Neural cell (in vitro differentiated cells): ENCODE measurements around the gene CYP4B1. TPM values are rescaled to one million over a fixed set of nuclear protein-coding genes. Genes with fewer than 3 reads are reported as not detected.

ENCODE experiments used
- H2AFZ ChIP-seq: fragments of 200-600, 300-800 bp; sonication (generic), shearing (Covaris generic); 2 replicates; pipeline ENCODE4 v1.6.0; 2014; ENCODE audit warnings: low read depth, mild to moderate bottlenecking, antibody characterized with exemption, low read length, moderate library complexity
- H3F3A ChIP-seq: fragments of 200-600 bp; shearing (Covaris generic); 2 replicates; pipeline ENCODE4 v1.6.1; 2016; ENCODE audit warnings: mild to moderate bottlenecking, moderate library complexity, mixed read lengths, antibody characterized with exemption, low read length; ENCODE audit not compliant: insufficient read depth, poor library complexity, severe bottlenecking
- H3K27ac ChIP-seq: fragments of 200-600, 300-800 bp; sonication (generic), shearing (Covaris generic); 2 replicates; pipeline ENCODE4 v1.5.1; 2014; ENCODE audit warnings: mild to moderate bottlenecking, low read length, moderate library complexity
- H3K27me3 ChIP-seq: fragments of 300-800, 200-600 bp; sonication (generic), shearing (Covaris generic); 2 replicates; pipeline ENCODE4 v1.6.0; 2014; ENCODE audit warnings: mild to moderate bottlenecking, low read depth, low read length, moderate library complexity; ENCODE audit not compliant: insufficient read depth
- H3K36me3 ChIP-seq: fragments of 300-800, 200-600 bp; sonication (generic), shearing (Covaris generic); 2 replicates; pipeline ENCODE4 v1.5.1; 2014; ENCODE audit warnings: mild to moderate bottlenecking, antibody characterized with exemption, low read length, moderate library complexity; ENCODE audit not compliant: insufficient read depth
- H3K4me2 ChIP-seq: fragments of 300-800, 200-600 bp; sonication (generic), shearing (Covaris generic); 2 replicates; pipeline ENCODE4 v1.6.0; 2014; ENCODE audit warnings: mild to moderate bottlenecking, low read length
- H3K4me3 ChIP-seq: fragments of 300-800, 200-600 bp; sonication (generic), shearing (Covaris generic); 2 replicates; pipeline ENCODE4 v1.5.1; 2014; ENCODE audit warnings: mild to moderate bottlenecking, low read length, moderate library complexity
- H3K79me2 ChIP-seq: fragments of 200-600 bp; shearing (Covaris generic); replicated peaks from 2 replicates; pipeline ENCODE4 v1.6.0; 2014; ENCODE audit warnings: mild to moderate bottlenecking, low read length, moderate library complexity; ENCODE audit not compliant: insufficient read depth
- H3K9ac ChIP-seq: fragments of 300-800, 200-600 bp; sonication (generic), shearing (Covaris generic); 2 replicates; pipeline ENCODE4 v1.6.1; 2016; ENCODE audit warnings: mild to moderate bottlenecking, low read length, mixed read lengths
- H3K9me2 ChIP-seq: fragments of 200-600 bp; shearing (Covaris generic); 2 replicates; pipeline ENCODE4 v1.6.1; 2016; ENCODE audit warnings: mild to moderate bottlenecking, low read length, mixed read lengths; ENCODE audit not compliant: insufficient read depth
- H3K9me3 ChIP-seq: fragments of 200-600, 300-800 bp; sonication (generic), shearing (Covaris generic); 2 replicates; pipeline ENCODE4 v1.6.1; 2016; ENCODE audit warnings: mild to moderate bottlenecking, mixed run types, low read length, moderate library complexity, mixed read lengths
- H4K20me1 ChIP-seq: fragments of 200-600 bp; shearing (Covaris generic); 2 replicates; pipeline ENCODE4 v1.6.1; 2016; ENCODE audit warnings: mild to moderate bottlenecking, mixed run types; ENCODE audit not compliant: insufficient read depth
- CTCF ChIP-seq: fragments of 450-650 bp; IDR thresholded peaks from 2 replicates; pipeline ENCODE4 v1.5.1; 2014; ENCODE audit warnings: antibody characterized with exemption, mild to moderate bottlenecking, moderate library complexity; ENCODE audit not compliant: poor library complexity, severe bottlenecking
- EP300 ChIP-seq: fragments of 450-650 bp; conservative IDR thresholded peaks from 2 replicates; pipeline ENCODE4 v1.6.1; 2014; ENCODE audit warnings: antibody characterized with exemption, mild to moderate bottlenecking, moderate library complexity; ENCODE audit not compliant: poor library complexity, severe bottlenecking
- EZH2 ChIP-seq: fragments of 200-600, 300-800 bp; shearing (Covaris generic), sonication (generic); IDR thresholded peaks from 2 replicates; pipeline ENCODE4 v1.6.1; 2014; ENCODE audit warnings: antibody characterized with exemption, low read length, borderline replicate concordance, mild to moderate bottlenecking; ENCODE audit not compliant: insufficient read depth, poor library complexity, severe bottlenecking
- MXI1 ChIP-seq: fragments of 450-650 bp; conservative IDR thresholded peaks from 2 replicates; pipeline ENCODE4 v1.6.1; 2014; ENCODE audit warnings: antibody characterized with exemption, mild to moderate bottlenecking; ENCODE audit not compliant: poor library complexity, severe bottlenecking
- POLR2AphosphoS5 ChIP-seq: IDR thresholded peaks from 2 replicates; pipeline ENCODE4 v1.6.1; 2012
- RAD21 ChIP-seq: fragments of 450-650 bp; conservative IDR thresholded peaks from 2 replicates; pipeline ENCODE4 v1.6.1; 2014; ENCODE audit warnings: antibody characterized with exemption, mild to moderate bottlenecking, moderate library complexity
- REST ChIP-seq: IDR thresholded peaks from 2 replicates; pipeline ENCODE4 v1.6.1; 2012; ENCODE audit warnings: borderline replicate concordance
- SMC3 ChIP-seq: fragments of 450-650 bp; conservative IDR thresholded peaks from 2 replicates; pipeline ENCODE4 v1.6.1; 2014; ENCODE audit warnings: antibody characterized with exemption, mild to moderate bottlenecking, moderate library complexity; ENCODE audit not compliant: poor library complexity
- TAF1 ChIP-seq: IDR thresholded peaks from 2 replicates; pipeline ENCODE4 v1.6.1; 2012; ENCODE audit warnings: low read depth
- polyA plus RNA-seq: library from polyadenylated mRNA; depleted of rRNA; stranded (reverse); fragments of >200 nt; gene quantifications from 2 replicates; pipeline ENCODE4 v1.2.3, GENCODE V29; 2014

CYP4B1 gene
- polyA plus RNA-seq, 1 donor from 2014 or later, result not detected

- TF ChIP-seq EP300, result no peak
- Histone ChIP-seq H3K36me3 (no peaks in the 10 kb centered on the region), H3K9me3 (no peaks in the 10 kb centered on the region), H3K4me3 (no peak overlapping the region), H3K79me2 (no peaks in the 10 kb centered on the region), H2AFZ (no peak overlapping the region), H3K9ac (no peak overlapping the region), H4K20me1 (no peaks in the 10 kb centered on the region), H3K27ac (no peak overlapping the region), H3K27me3 (no peaks in the 10 kb centered on the region), H3K9me2 (no peaks in the 10 kb centered on the region), H3F3A (no peaks in the 10 kb centered on the region), H3K4me2 (no peak overlapping the region)
Measured at GRCh38 chr1:46755121-46755520, 43.7 kb upstream of the CYP4B1 start.

- no peak overlapping the region for H3K4me2 ChIP-seq
- H3K36me3 ChIP-seq, result no peaks in the 10 kb centered on the region
- no peak overlapping the region for H3K27ac ChIP-seq
- no peak overlapping the region for H3K4me3 ChIP-seq
- no peaks in the 10 kb centered on the region for H3K9me2 ChIP-seq
- H3F3A ChIP-seq, result no peaks in the 10 kb centered on the region
- no peak overlapping the region for H3K9ac ChIP-seq
- TF ChIP-seq POLR2AphosphoS5 (no peak), EP300 (no peak), TAF1 (no peak), EZH2 (no peak), MXI1 (no peak), SMC3 (no peak), CTCF (no peak), REST (no peak), RAD21 (no peak)
- no peaks in the 10 kb centered on the region for H3K9me3 ChIP-seq
- no peak overlapping the region for H2AFZ ChIP-seq
- H3K27me3 ChIP-seq, result no peaks in the 10 kb centered on the region
- H3K79me2 ChIP-seq, result no peaks in the 10 kb centered on the region
- no peaks in the 10 kb centered on the region for H4K20me1 ChIP-seq
Measured at GRCh38 chr1:46757247-46757955, 41.4 kb upstream of the CYP4B1 start.
